GM21360 (cell line): Measurements from ENCODE around the gene TUBA4A.
A peak's percentile ranks its signal among the peaks of the same experiment; 100 is the strongest.
"Not testable (repeated sequence)": the region's sequence is repeated elsewhere in the genome, so short reads cannot be mapped to it uniquely, and the experiment has no call there.

Source experiments
- ATAC-seq: cut with Tn5 transposase; IDR thresholded peaks from one replicate; pipeline ENCODE4 v1.9.1; 2021; ENCODE audit warnings: mild to moderate bottlenecking, moderate library complexity; ENCODE audit not compliant: unreplicated experiment

Gene TUBA4A

GRCh38 chr2:219269362-219270054 is 15.8 kb upstream of the TUBA4A start:
- no peak for ATAC-seq

GRCh38 chr2:219268294-219268693 is 14.6 kb upstream of the TUBA4A start:
- ATAC-seq, result no peak

- no peak for ATAC-seq
These were observed 13.2 kb upstream of the TUBA4A start for GRCh38 chr2:219266886-219267285.

- no peak for ATAC-seq
These were observed 12.5 kb upstream of the TUBA4A start for GRCh38 chr2:219266232-219266631.

- ATAC-seq, result no peak
These were observed 7.5 kb upstream of the TUBA4A start for GRCh38 chr2:219261024-219261855.

- ATAC-seq, result not testable (repeated sequence)
These were observed 5.2 kb upstream of the TUBA4A start for GRCh38 chr2:219258942-219259341.

- ATAC-seq, result peak; percentile 22
These were observed 978 bp upstream of the TUBA4A start for GRCh38 chr2:219254590-219255201.

GRCh38 chr2:219252900-219253752 is 592 bp downstream of the TUBA4A start, which contains the start of gene TUBA4B:
Gene TUBA4B, plus strand, starts transcription at chr2:219253243. Its CDS starts 165 bp downstream, at chr2:219253408.
- peak; percentile 11 for ATAC-seq

GRCh38 chr2:219252570-219252899 is 1.2 kb downstream of the TUBA4A start:
- no peak for ATAC-seq

- no peak for ATAC-seq
These were observed 1.6 kb downstream of the TUBA4A start for GRCh38 chr2:219252084-219252483.

GRCh38 chr2:219251656-219252055 is 2.1 kb downstream of the TUBA4A start:
- ATAC-seq, result no peak

- no peak for ATAC-seq
These were observed 3.5 kb downstream of the TUBA4A start for GRCh38 chr2:219250049-219250781.

GRCh38 chr2:219249203-219249980 is 4.3 kb downstream of the TUBA4A start:
- no peak for ATAC-seq

- no peak for ATAC-seq
These were observed 4.9 kb downstream of the TUBA4A start for GRCh38 chr2:219248845-219249202.

GRCh38 chr2:219247678-219248642 is 5.8 kb downstream of the TUBA4A start:
- no peak for ATAC-seq

GRCh38 chr2:219246559-219246958 is 7.2 kb downstream of the TUBA4A start:
- no peak for ATAC-seq

GRCh38 chr2:219245899-219246230 is 7.9 kb downstream of the TUBA4A start:
- no peak for ATAC-seq

GRCh38 chr2:219245148-219245898 is 8.4 kb downstream of the TUBA4A start, which contains the start of the genes GLB1L and STK16:
Gene GLB1L, minus strand, starts transcription at chr2:219245444. Its CDS starts 1,871 bp downstream, at chr2:219243573.
Gene STK16, plus strand, starts transcription at chr2:219245479. Its CDS starts 521 bp downstream, at chr2:219246000.
- ATAC-seq, result peak; percentile 78
